Mesenteric fat pad (tissue), 1 donor: Measurements from ENCODE around the gene EIF2AK3. TPM values are rescaled to one million over a fixed set of nuclear protein-coding genes. Genes with fewer than 3 reads are reported as not detected.

Experiments
- DNase-seq: peaks from one replicate; pipeline ENCODE4 v3.0.0-alpha.2; 2020; ENCODE audit warnings: low spot score
- total RNA-seq: library from RNA; stranded (reverse); fragmentation: NEBNext Ultra II Directional; extraction: Animal tissue kit (Norgen Biotek cat#: 25700); gene quantifications from one replicate; pipeline ENCODE4 v1.2.1, GENCODE V29; 2021
- donor health status: DM: yes; HTN: yes; CAD: no.

EIF2AK3 gene
- total RNA-seq, 1 donor from 2014 or later, result 21.8 TPM

DNA sequence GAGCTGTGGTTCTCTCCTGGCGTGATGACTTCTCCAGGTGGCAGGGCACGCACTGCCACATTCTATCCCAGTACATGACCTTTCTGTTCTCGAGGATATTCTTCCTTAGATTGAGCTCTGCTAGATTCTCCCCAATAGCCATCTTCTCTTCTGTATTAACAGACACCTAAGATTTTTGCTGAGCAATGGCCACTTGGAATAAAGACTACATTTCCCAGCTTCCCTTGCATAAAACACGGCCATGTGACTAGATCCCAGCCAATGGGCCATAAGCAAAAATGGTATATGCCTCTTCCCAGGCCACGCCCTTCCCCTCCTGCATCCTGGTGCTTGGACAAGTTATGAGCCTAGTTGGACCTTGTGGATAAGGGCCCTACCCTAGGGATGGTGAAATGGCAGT, 82.1 kb downstream of the EIF2AK3 start:
- DNase-seq, result no peak

GRCh38 chr2:88543541-88544057, 83.7 kb downstream of the EIF2AK3 start:
- no peak for DNase-seq

GRCh38 chr2:88542668-88543067, 84.6 kb downstream of the EIF2AK3 start:
- DNase-seq, result no peak

GRCh38 chr2:88540346-88540745, 86.9 kb downstream of the EIF2AK3 start:
- no peak for DNase-seq

- no peak for DNase-seq
These were observed 88.8 kb downstream of the EIF2AK3 start for GRCh38 chr2:88538362-88538917.

DNA sequence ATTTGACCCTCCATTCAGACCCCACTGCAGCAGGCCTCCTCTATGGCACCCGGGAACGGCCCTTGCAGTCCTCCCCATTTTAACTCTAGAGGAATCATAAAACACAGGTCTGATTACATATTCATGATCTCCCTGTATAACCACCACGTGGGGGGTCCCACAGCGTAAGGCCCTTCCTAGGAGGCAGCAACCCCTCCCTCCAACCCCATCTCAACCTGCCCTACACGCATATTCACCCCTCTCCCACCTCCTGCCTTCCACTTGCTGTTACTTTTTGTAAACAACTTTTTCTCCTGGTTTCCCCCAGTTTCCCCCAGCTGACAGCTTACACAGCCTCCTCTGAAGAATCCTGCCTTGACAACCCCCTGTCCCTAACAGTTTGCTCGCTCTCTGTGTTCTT, 89.6 kb downstream of the EIF2AK3 start:
- no peak for DNase-seq

GRCh38 chr2:88530081-88530480, 97.2 kb downstream of the EIF2AK3 start:
- no peak for DNase-seq

DNA sequence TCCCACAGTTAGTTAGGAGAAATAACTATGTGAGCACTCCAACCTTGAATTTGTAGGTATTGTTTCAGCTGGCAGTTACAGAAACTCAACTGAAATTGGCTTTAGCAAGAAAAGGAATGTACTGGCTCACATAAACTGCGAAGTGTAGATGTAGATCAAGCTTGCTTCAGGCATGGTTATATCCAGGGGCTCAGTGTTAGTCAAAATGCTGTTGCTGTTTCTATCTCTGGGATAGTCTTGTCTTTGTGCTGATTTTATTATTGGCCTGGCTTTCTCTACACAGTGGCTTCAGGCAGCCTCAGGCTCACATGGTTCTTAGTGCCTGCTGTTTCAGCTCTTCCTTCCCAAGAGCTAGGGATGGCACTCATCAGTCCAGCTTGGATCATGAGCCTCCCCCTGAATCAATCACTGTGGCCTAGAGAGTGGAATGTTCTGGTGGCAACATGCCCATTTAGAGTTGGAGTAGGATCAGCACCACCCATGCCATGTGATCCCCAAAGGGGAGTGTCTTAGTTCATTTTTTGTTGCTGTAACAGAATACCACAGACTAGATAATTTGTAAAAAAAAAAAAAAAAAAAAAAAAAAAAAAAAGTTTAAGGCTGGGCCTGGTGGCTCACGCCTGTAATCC, 105.7 kb downstream of the EIF2AK3 start:
- peak; percentile 1 for DNase-seq

DNA sequence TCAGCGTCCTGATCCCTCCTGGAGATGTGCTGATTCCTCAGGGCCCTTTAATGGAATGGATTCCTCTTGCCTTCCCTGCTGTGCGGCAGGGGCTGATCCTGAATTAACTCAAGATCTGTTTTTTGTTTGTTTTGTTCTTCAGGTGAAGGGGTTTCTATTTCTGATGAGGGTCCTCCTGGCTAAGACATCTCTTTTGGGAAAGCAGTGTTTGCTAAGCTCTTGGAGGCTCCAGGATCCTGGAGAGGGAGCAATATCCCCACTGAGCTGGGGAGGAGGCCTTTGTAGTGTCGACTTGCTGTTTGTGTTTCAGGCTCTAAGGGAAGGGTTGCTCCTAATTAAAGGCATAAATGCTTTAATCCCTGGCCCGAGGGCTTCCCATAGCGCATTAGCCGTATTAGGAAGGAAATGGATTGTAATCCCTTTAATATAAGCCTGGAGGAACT, 109.5 kb downstream of the EIF2AK3 start:
- no peak for DNase-seq

Other genes starting within 250 kb of the EIF2AK3 start
- gene FOXI3, start 174.8 kb downstream of the EIF2AK3 start, total RNA-seq, result not detected
- gene RPIA, start 64.2 kb upstream of the EIF2AK3 start, total RNA-seq, result 20.3 TPM